HG03565 (cell line): ENCODE measurements around the gene CNTROB.
"Not testable (repeated sequence)": the region's sequence is repeated elsewhere in the genome, so short reads cannot be mapped to it uniquely, and the experiment has no call there.

Experiments used
- ATAC-seq: cut with Tn5 transposase; IDR thresholded peaks from one replicate; pipeline ENCODE4 v1.9.1; 2021; ENCODE audit warnings: mild to moderate bottlenecking, moderate library complexity; ENCODE audit not compliant: unreplicated experiment

CNTROB gene

DNA sequence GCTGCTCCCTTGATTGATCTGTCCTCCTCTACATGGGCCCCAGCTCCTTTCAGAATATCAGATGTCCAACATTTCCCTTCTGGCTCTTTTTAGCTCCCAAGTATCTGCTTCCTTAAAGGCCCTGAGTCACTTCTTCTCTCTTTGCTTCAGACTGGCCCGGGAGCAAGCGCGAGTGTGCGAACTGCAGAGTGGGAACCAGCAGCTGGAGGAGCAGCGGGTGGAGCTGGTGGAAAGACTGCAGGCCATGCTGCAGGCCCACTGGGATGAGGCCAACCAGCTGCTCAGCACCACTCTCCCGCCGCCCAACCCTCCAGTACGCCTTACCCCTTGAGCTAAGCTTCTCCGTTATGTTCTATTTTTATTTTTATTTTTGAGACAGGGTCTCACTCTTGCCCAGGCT is 12.3 kb downstream of the CNTROB start:
- ATAC-seq = no peak

DNA sequence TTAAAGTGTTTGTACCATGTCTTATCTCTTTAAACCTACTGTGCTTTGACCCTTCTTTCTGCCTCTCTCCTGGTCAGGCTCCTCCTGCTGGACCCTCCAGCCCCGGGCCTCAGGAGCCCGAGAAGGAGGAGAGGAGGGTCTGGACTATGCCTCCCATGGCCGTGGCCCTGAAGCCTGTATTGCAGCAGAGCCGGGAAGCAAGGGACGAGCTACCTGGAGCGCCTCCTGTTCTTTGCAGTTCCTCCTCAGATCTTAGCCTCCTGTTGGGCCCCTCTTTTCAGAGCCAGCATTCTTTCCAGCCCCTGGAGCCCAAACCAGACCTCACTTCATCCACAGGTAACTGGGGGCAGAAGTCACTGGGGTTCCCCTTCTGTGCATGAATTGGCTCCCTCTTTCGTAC is 13.6 kb downstream of the CNTROB start:
- no peak for ATAC-seq

DNA sequence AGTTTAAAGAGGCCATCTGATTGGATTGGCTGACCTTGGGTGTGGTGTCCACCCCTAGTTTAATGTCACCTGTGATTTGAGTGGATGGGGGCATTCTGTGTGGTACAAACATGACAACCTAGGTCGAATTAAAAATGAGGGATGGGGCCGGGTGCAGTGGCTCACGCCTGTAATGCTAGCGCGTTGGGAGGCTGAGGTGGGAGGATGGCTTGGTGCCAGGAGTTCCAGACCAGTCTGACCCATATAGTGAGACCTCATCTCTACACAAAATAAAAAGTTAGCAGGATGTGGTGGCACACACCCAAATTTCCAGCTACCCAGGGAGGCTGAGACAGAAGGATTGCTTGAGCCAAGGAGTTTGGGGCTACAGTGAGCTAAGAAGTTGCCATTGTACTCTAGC is 14.4 kb downstream of the CNTROB start:
- no peak for ATAC-seq

DNA sequence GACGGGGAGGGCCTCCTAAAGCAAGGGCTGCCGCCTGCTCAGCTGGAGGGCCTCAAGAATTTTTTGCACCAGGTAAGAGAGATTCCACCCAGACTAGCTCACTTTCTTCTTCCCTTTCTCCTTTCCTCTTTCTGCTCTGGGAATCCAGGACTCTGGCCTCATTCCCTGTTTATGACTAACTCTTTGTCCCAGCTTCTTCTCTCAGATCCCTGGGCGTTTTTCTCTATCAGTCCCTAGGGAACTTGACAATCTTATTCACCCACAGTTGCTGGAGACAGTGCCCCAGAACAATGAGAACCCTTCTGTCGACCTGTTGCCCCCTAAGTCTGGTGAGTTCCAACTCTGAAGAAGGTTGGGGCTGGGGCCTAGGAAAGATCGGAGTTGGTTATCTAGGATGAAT is 15.6 kb downstream of the CNTROB start:
- no peak for ATAC-seq

DNA sequence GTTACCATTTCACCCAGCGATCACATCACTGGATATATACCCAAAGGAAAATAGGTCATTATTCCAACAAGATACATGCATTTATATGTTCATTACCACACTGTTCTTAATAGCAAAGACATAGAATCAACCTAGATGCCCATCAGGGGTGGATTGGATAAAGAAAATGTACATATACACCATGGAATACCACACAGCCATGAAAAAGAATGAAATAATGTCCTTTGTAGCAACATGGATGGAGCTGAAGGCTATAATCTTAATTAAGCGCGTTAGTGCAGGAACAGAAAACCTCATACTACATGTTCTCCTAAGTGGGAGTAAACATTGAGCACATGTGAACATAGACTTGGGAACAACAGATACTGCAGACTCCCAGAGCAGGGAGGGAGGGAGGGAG is 18.6 kb downstream of the CNTROB start:
- ATAC-seq = no peak

DNA sequence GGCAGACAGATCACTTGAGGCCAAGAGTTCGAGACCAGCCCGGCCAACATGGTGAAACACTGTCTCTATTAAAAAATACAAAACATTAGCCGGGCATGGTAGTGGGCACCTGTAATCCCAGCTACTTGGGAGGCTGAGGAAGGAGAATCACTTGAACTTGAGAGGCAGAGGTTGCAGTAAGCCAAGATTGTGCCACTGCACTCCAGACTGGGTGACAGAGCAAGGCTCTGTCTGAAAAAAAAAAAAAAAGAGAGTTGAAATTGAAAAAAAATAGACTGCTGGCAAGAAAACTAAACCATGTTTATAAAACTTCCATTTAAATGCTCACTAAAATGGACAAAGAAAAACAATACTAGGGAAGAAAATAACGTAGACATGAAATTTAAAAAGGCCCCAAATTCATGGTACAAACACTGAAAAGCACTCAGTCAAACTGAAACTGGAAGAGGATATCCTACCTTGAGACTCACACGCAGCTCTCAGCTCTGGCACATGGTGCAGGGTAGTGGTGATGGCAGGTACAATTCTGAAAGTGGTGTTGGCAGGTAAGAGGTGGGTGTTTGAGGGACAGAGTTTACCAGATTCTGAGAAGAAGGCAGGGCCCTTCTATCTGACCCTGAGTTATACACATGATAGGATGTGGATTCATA is 19.3 kb downstream of the CNTROB start:
- ATAC-seq = no peak

DNA sequence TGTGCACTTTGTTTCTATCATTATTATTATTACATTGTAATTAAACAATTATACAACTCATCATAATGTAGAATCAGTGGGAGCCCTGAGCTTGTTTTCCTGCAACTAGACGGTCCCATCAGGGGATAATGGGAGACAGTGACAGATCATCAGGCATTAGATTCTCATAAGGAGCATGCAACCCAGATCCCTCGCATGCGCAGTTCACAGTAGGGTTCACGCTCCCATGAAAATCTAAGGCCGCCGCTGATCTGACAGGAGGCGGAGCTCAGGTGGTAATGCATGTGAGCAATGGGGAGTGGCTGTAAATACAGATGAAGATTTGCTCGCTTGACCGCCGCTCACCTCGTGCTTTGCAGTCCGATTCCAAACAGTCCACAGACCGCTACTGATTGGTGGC is 21.3 kb downstream of the CNTROB start:
- not testable (repeated sequence) for ATAC-seq

DNA sequence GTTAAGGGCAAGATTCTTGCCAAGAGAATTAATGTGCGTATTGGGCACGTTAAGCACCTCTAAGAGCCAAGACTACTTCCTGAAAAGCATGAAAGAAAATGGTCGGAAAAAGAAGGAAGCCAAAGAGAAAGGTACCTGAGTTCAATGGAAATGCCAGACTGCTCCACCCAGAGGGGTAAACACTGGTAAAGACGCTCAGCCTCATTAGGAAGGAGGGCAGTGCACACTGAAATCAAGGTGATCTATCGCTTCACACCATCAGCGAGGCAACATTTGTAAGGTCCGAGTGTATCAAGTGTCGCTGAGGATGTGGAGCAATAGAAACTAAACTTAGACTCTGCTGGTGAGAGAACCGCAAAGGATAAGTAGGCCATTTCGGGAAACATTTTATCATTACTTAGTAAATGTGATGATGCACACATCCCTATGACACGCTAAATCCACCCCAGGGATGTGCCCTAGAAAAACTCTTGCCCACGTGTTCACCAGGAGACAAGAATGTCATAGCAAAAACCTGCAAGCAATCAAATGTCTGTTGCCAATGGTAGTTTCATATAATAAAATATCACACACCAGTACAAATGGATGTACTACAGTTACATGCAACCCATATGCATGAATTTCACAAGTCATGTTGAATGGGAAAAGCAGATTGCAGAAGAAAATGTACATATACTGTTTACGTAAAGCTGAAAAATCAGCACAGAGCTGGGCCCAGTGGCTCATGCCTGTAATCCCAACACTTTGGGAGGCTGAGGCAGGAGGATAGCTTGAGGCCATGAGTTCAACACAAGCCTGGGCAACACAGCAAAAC is 23.6 kb downstream of the CNTROB start:
- no peak for ATAC-seq

DNA sequence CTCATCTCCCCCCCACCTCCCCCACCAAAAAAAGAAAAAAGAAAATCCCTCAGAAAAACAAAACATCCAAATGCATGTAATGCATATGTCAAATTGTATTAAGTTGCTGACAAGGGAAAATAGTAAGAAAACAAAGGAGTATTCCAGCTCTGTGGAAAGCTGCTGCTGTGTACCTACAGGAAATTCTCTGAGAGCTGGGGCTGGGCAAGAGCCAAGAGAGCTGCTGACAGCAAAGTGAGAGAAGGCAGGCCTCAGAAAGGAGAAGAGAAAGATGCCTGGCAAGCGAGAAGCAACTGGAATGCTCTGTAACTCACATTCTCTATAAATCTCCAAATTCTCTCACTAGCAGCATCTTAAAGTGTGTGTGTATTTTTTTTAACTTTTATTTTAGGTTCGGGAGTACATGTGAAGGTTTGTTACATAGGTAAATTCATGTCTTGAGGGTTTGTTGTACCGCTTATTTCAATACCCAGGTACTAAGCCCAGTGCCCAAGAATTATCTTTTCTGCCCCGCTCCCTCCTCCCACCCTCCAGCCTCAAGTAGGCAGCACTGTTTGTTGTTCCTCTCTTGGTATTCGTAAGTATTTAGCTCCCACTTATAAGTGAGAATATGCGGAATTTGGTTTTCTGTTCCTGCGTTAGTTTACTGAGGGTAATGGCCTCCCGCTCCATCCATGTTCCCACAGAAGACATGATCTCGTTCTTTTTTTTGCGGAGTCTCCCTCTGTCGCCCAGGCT is 24.4 kb downstream of the CNTROB start:
- no peak for ATAC-seq

DNA sequence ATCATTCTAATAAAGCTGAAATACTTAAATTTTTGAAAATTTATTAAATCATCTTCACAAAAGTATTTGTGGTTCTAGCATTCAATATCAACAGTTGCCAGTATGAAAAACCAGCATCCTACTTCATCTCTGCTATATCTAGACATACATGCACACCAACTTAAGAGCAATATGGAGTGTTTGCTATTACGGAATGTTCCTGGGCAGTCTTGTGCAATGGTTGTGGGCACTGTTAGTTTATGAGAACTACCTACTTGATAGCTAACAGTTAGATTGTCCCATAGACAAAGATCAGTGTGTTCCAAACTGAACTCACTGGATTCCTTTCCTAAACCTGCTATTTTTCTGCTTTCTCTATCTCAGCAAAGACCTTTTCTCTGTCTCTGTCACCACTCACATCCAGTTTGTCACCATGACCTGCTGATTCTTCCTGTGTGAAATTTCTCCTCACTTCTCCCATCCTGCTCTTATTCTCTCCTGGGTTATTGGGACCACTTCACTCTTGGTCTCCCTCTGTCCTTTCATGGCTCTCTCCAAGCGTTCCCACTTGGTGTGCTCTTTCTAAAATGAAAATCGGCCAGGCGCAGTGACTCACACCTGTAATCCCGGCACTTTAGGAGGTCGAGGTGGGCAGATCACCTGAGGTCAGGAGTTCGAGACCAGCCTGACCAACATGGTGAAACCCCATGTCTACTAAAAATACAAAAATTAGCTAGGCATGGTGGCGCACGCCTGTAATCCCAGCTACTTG is 27.7 kb downstream of the CNTROB start:
- no peak for ATAC-seq

DNA sequence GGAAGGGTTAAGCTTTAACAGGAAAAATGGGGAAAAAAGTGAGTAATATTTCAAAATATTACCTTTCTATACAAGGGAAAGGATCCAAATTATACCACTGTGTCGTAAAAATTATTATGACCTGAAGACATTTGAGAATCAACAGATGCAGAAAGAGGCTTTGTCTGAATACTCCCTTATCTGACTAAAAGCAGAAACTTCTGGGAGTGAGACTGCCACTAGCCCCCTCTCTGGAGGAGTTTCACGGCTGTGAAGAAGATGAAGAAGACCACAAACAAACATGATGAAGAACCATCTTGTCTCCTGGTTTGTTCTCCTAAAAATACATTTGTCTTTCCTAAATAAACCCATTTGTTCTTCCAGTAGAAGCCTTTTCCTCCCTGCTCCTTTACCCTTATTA is 29.4 kb downstream of the CNTROB start:
- no peak for ATAC-seq

DNA sequence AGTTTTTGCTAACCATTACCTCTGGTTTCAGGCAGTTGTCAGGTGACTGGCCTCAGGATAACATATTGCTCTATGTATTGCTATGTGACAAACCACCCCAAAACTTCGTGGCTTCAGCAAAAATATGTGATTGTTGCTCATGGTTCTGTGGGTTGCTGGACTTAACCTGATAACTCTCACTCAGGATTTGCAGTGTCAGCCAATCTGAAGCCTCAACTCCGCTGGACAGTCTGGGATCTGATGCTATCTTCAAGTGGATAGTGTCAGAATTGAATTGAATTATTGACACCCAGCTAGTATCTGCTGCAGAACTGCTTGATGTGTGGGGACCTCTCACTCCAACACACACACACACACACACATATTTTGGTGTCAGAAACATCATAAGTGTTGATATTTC is 35.7 kb downstream of the CNTROB start:
- no peak for ATAC-seq

DNA sequence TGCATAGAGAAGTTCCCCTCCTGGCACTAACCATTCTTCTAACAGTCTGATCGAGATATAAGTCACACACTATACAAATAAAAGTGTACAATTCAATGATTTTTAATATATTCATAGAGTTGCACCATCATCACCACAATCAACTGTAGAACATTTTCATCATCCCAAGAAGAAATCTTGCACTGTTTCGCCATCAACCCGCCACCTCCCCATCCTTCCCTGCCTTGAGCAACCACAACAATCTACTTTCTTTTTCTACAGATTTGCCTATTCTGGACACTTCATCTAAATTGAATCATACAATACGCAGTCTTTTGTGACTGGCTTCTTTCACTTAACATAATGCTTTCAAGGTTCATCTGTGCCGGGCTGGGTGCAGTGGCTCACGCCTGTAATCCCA is 37.4 kb downstream of the CNTROB start:
- ATAC-seq = no peak

DNA sequence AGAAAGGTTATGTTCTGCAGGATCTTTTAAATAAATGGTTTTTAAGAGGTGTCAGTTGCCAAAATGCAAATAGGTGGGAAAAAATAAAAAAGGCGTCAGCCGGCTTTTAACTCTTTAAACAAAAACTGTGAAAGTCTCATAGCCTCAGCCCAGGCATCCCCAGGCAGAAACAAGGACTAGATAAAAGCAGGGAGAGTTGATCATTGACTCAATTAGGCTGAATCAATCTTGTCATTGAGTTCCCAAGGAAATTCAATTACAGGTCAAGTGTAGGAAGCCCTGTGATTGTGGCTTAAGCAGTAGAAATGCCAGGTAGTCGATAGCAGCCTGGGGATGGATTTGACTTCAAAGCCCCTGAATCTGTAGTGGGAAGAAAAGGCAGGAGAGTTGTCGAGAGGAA is 39.6 kb downstream of the CNTROB start:
- ATAC-seq = no peak

DNA sequence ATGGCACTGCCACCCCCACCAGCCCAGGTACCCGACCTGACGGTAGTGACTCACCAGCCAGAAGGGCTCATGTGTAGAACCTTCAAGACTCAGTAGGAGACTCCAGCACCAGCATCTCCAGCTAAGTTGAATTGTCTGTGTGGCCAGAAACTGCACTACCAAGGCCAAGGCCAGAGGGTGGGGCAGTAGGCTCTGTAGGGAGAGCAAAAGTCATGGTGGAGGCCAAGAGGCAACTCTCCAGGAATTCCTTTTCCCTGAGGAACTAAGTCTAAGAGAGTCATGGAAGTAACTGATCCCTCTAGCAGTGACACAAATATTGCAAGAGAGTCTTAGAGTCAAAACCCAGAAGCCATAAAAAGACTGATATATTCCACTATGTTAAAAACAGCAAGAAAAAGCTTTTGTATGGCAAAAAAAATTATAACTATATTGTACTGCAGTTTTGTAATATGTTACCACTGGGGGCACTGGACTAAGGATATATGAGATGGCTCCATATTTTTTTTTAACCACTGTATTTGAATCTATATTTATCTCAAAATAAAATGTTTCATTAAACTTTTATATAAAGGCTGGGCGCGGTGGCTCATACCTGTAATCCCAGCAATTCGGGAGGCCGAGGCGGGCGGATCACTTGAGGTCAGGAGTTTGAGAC is 40.3 kb downstream of the CNTROB start:
- ATAC-seq = no peak

DNA sequence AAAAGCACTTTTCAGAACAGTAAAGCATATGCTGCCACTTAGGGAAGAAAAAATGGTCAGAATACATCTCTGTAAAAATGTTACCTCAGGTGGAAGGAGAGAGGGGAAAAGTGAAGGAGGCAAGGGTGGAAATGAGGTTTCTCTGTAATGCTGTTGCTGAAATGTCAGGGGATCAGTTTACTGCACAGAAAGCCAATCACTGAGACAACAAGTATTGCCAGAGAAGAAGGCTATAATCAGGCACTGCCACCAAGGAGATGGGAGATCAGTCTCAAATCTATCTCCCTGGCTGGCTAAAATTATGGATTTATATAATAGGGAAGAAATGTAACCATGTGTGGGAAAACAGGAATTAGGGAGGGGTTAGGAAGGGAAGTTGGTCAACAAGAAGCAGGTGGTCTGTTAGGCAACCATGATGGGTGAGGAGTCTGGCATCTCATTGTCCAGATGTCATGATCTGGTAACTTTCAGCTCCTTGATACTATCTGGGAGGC is 42.7 kb downstream of the CNTROB start:
- ATAC-seq = no peak

DNA sequence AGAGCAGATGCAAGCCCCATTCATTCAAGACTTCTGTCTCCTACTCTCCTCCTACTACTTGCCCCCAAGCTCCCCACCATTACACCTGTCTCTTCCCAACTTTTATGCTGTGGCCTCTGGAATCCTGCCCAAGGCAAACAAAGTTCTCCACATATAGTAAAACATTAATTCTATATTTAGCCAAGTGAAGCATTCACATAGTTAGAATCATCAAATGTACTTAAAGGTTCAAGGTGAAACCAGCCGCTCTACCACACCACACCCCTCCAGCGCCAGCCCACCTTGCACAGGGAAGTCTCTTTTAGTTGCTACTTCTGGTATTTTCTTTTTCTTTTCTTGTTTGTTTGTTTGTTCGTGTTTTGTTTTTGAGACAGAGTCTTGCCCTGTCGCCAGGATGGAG is 45.0 kb downstream of the CNTROB start:
- ATAC-seq = no peak

DNA sequence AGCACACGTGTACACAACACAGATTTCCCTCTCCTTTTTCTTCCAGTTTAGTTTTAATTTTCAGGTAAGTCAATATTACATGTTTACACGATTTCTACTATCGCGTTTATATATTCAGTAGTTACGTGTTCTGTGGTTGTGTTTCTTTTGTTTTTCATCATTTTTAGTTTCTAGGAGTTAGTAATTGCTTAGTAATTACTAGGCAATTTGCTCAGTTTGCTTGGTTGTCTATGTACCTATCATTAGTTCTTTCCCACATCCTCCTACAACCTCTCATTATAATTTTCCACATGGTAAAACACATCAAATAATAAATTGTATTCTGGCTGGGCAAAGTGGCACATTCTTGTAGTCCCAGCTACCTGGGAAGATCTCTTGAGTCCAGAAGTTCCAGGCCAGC is 45.8 kb downstream of the CNTROB start:
- ATAC-seq = no peak

DNA sequence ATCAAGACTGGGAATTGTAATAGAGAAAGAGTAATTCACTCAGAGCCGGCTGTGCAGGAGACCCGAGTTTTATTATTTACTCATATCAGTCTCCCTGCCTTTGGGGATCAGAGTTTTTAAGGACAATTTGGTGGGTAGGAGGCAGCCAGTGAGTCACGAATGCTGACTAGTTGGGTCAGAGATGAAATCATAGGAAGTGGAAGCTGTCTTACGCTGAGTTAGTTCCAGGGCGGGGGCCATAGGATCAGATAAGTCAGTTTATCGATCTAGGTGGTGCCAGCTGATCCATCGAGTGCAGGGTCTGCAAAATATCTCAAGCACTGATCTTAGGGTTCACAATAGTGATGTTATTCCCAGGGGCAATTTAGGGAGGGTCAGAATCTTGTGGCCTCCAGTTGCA is 50.2 kb downstream of the CNTROB start:
- ATAC-seq = no peak

DNA sequence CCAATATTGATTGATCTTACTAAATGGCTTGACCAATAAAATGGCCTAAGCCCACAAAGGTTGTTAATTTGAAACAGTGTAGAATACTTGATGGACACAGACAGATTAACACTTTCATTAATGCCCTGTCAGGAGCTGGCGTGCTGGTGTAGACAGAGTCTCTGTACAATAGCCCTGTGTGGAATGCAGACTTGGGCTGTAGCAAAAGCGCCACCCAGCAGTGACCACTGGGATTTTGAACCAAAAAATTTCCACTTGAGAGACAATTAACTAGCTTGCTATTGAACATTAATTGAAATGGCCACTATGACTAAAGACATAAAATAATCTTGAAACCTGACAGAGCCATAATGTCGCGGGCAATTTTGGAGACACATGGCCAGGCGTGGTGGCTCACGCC is 50.7 kb downstream of the CNTROB start:
- no peak for ATAC-seq

DNA sequence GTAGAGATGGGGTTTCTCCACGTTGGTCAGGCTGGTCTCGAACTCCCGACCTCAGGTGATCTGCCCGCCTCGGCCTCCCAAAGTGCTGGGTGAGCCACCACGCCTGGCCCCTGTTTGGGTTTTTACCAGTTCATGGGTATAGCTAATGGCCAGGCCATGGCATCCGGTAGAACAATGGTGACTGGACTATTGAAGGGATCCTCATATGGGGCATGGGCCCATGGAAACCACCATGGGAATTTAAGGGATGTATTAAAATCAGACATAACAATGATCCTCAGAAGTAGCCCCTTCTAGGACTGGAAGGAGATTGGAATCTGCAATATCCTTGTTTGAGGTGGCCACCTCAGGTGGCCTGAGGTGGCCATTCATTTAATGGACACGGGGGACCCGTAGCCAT is 52.9 kb downstream of the CNTROB start:
- no peak for ATAC-seq
